Measurements from ENCODE around the gene C17orf100.
A peak's percentile ranks its signal among the peaks of the same experiment; 100 is the strongest.

The C17orf100 gene

DNA sequence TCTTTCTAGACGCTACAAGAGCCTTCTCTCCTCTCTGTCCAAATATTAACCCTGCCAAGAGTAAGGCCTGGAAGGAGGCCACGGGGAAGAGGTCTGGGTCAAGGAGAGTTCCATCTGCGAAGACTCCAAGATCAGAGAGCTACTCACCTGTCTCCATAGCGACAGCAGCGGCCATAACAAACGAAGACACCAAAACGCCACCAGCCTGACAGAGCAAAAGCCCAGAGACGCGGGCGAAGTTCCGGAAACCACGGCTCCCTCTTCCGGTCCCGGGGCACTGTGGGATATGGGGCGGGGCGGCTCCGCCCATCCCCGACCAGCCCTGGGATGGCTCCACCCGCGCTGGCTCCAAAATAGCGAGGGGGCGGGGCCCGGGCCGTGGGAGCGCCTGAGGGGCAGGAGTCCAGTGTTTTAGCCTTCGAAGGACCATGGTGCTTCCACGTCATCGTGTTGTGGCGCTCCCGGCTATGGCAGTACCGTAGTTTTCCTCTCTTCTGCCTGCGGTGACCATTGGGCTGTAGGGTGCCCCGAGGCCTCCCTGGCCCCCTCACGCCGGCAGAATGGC, at the start of gene C17orf100, which contains the start of gene MED31:
Gene C17orf100 (plus strand): TSS at position 409 of the 565 bp plus-strand sequence. CDS start 152 bp downstream, at position 561.
Gene MED31 (minus strand): TSS at position 252 of the 565 bp plus-strand sequence. CDS start 77 bp downstream, at position 175.
- DNase-seq (ENCODE audit: low read depth) = peak; percentile 93
- TF ChIP-seq, protein P1, sequence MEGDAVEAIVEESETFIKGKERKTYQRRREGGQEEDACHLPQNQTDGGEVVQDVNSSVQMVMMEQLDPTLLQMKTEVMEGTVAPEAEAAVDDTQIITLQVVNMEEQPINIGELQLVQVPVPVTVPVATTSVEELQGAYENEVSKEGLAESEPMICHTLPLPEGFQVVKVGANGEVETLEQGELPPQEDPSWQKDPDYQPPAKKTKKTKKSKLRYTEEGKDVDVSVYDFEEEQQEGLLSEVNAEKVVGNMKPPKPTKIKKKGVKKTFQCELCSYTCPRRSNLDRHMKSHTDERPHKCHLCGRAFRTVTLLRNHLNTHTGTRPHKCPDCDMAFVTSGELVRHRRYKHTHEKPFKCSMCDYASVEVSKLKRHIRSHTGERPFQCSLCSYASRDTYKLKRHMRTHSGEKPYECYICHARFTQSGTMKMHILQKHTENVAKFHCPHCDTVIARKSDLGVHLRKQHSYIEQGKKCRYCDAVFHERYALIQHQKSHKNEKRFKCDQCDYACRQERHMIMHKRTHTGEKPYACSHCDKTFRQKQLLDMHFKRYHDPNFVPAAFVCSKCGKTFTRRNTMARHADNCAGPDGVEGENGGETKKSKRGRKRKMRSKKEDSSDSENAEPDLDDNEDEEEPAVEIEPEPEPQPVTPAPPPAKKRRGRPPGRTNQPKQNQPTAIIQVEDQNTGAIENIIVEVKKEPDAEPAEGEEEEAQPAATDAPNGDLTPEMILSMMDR (IDR thresholded peaks at IDR 0.05; ENCODE audit: low read length, missing control alignments) = no peak
- peak within 1 kb of the TSS; percentile 100 for H3K4me3 ChIP-seq (replicated peaks; ENCODE audit: low read depth, low read length)

DNA sequence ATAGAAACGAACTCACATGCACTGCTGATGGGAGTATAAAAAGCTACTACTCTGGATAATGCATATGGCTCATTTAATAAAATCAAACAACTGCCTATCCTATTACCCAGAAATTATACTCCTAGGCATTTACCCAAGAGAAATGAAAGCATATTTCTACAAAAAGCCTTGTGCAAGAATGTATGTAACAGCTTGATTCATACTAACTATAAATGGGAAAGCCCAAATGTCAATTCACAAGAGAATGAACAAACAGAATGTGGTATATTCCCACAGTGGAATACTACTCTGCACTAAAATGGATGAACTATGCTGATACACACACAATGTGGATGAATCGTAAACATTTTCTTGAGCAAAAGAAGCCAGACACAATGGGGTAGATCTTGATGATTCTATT, 49.4 kb upstream of the C17orf100 start:
- no peak for DNase-seq (ENCODE audit: low read depth)
- H3K4me3 ChIP-seq (replicated peaks; ENCODE audit: low read depth, low read length) = no peak overlapping the region
- TF ChIP-seq, protein P1 (IDR thresholded peaks at IDR 0.05; ENCODE audit: low read length, missing control alignments) = no peak

- H3K4me3 ChIP-seq (replicated peaks; ENCODE audit: low read depth, low read length) = no peak overlapping the region
- TF ChIP-seq, protein P1 (IDR thresholded peaks at IDR 0.05; ENCODE audit: low read length, missing control alignments) = no peak
- peak; percentile 22 for DNase-seq (ENCODE audit: low read depth)
Observed at GRCh38 chr17:6603744-6604325, 47.7 kb upstream of the C17orf100 start.

DNA sequence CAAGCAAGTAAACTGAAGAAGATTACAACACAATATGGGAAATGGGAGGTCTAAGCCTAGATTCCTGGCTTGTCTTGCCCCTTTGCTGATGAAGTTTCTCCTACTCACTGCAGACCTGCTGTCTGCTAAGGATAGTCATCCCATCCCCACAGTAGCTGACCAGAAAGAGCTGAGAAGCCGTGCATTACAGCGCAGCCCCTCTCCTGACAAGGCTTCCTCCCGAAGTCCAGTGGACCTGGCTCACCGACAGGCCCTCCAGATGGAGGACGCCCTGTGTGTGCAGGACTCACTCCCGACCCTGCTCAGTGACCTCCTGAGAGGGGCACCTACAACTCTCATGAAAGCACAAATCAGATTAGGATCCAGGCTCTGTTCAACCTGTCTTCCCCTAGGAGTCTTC, 46.4 kb upstream of the C17orf100 start:
- no peak for DNase-seq (ENCODE audit: low read depth)
- no peak overlapping the region for H3K4me3 ChIP-seq (replicated peaks; ENCODE audit: low read depth, low read length)
- TF ChIP-seq, protein P1 (IDR thresholded peaks at IDR 0.05; ENCODE audit: low read length, missing control alignments) = no peak

DNA sequence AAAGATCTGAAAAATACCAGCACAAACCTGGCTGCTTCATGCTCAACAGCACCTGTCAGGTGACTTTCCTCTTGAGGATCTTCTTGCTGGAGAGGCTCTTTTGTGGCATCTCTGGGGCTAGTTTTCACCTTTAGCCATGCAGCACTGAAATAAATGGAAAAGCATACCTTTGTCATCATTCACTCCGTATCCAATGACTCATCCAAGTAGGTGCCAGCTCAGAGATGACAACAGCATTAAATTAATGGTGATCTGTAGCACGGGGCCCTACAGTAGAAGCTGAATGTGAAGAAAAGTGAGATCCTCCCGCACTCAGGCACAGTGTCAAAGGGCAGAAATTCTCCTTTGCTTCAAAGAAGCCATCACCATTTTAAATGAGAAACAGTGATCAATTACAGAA, 43.2 kb upstream of the C17orf100 start:
- TF ChIP-seq, protein P1 (IDR thresholded peaks at IDR 0.05; ENCODE audit: low read length, missing control alignments) = no peak
- H3K4me3 ChIP-seq (replicated peaks; ENCODE audit: low read depth, low read length) = no peak overlapping the region

DNA sequence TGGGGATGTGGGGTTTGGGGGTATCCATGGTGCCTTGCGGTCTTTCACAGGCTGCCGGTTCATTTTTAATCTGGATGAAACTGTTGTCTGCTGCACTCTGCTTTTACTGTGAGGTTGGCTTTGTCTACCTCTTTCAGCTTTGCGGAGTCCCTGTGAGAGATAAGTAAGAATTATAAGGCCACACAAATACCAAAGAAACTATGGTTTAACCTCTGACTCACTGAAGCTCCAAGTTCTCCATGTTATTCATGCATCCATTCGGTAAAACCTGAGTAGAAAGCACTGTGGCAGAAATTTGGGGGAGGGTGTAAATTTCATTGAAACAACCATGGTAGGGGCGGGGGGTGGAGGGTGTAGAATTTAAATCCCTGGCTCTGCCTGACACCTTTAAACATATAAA, 41.6 kb upstream of the C17orf100 start:
- TF ChIP-seq, protein P1 (IDR thresholded peaks at IDR 0.05; ENCODE audit: low read length, missing control alignments) = no peak
- H3K4me3 ChIP-seq (replicated peaks; ENCODE audit: low read depth, low read length) = no peak overlapping the region
- DNase-seq (ENCODE audit: low read depth) = no peak

More for the DNA sequence above, 43.2 kb upstream of the C17orf100 start:
- no peak for DNase-seq (ENCODE audit: low read depth)

- no peak for DNase-seq (ENCODE audit: low read depth)
- no peak overlapping the region for H3K4me3 ChIP-seq (replicated peaks; ENCODE audit: low read depth, low read length)
- TF ChIP-seq, protein P1 (IDR thresholded peaks at IDR 0.05; ENCODE audit: low read length, missing control alignments) = no peak
Observed at GRCh38 chr17:6611231-6611630, 40.3 kb upstream of the C17orf100 start.

All from fibroblast of pulmonary artery (primary cell).